K562 (cell line): ENCODE data around the gene NOC4L. TPM values are rescaled to one million over a fixed set of nuclear protein-coding genes. Genes with fewer than 3 reads are reported as not detected.
A peak's percentile ranks its signal among the peaks of the same experiment; 100 is the strongest.

Experiments used
- ATAC-seq: fragments of 200-7000 bp; cut with Tn5 transposase; 3 replicates; pipeline ENCODE4 v1.9.1; 2020; ENCODE audit warnings: moderate library complexity
- BruUV-seq: library from RNA; stranded (reverse); fragments of 400-500 nt; replicated peaks from 2 replicates; lab custom pipeline; 2021; lab: Mats Ljungman, UMichigan
- CTCF ChIA-PET: fragments of 300-600 bp; formaldehyde crosslinking; extraction: SDS; loops from one replicate; lab custom pipeline; 2021; ENCODE audit warnings: low intra/inter-chr PET ratio; lab: Yijun Ruan, JAX
- POLR2A ChIA-PET: fragments of 300-600, 350-650 bp; sonication (Branson Sonifier 250); formaldehyde crosslinking; extraction: SDS; loops from one replicate; lab custom pipeline; 2021; ENCODE audit warnings: antibody characterized with exemption, inconsistent platforms; lab: Yijun Ruan, JAX
- DNase-seq, 4 experiments: peaks; one replicate each; pipeline versions ENCODE4 v3.0.0 to v3.0.0-alpha.2; 2011 to 2018; ENCODE audit warnings: low spot score in 3 of 4, mixed read lengths in 3 of 4; ENCODE audit errors: extremely low read depth in 1 of 4
- FAIRE-seq: peaks from 2 replicates; lab custom pipeline; 2011; peaks lifted over from hg19 to GRCh38; lab: Jason Lieb, UNC
- H2AFZ ChIP-seq: 2 replicates; pipeline ENCODE4 v1.6.0; 2011; ENCODE audit warnings: low read depth, low read length, control low read depth, inconsistent platforms
- H3K27ac ChIP-seq: fragments of 200-600 bp; 3 replicates; pipeline ENCODE4 v1.8.0; 2011; ENCODE audit warnings: low read depth, mild to moderate bottlenecking, control low read depth, inconsistent platforms, low read length, moderate library complexity, mixed read lengths; ENCODE audit errors: extremely low read depth
- H3K27me3 ChIP-seq, 2 experiments: fragments of 300-600 bp in 1 of 2; 2 replicates in 1 of 2; 3 replicates in 1 of 2; pipeline versions ENCODE4 v1.6.0 to v1.8.0; 2011; ENCODE audit warnings: inconsistent platforms in 2 of 2, low read length in 2 of 2, mild to moderate bottlenecking in 1 of 2, mixed read lengths in 1 of 2, moderate library complexity in 1 of 2; ENCODE audit not compliant: control insufficient read depth in 2 of 2, insufficient read depth in 2 of 2
- H3K36me3 ChIP-seq: fragments of 300-600 bp; 3 replicates; pipeline ENCODE4 v1.8.0; 2011; ENCODE audit warnings: mild to moderate bottlenecking, low read length, inconsistent platforms; ENCODE audit not compliant: control insufficient read depth, insufficient read depth
- H3K4me1 ChIP-seq, 2 experiments: fragments of 200-600 bp in 1 of 2; replicated peaks in 1 of 2; 2 replicates in 1 of 2; 3 replicates in 1 of 2; pipeline versions ENCODE4 v1.5.1 to v1.8.0; 2011; ENCODE audit warnings: inconsistent platforms in 2 of 2, low read length in 2 of 2, mild to moderate bottlenecking in 1 of 2, mixed read lengths in 1 of 2, moderate library complexity in 1 of 2; ENCODE audit not compliant: control insufficient read depth in 2 of 2, insufficient read depth in 2 of 2
- H3K4me2 ChIP-seq: 2 replicates; pipeline ENCODE4 v1.6.1; 2011; ENCODE audit warnings: low read length, control low read depth, inconsistent platforms, mixed read lengths; ENCODE audit not compliant: insufficient read depth
- H3K4me3 ChIP-seq: fragments of 200-600 bp; sonication (generic), shearing (Covaris generic); 2 replicates; pipeline ENCODE4 v1.5.1; 2016; ENCODE audit warnings: control low read depth, inconsistent platforms
- H3K79me2 ChIP-seq: fragments of 200-600 bp; 3 replicates; pipeline ENCODE4 v1.8.0; 2011; ENCODE audit warnings: low read length, inconsistent platforms; ENCODE audit not compliant: control insufficient read depth, insufficient read depth
- H3K9ac ChIP-seq, 2 experiments: 2 replicates each; pipeline versions ENCODE4 v1.6.0 to v1.6.1; 2011; ENCODE audit warnings: low read depth in 2 of 2, low read length in 2 of 2, control low read depth in 1 of 2, inconsistent platforms in 1 of 2, mild to moderate bottlenecking in 1 of 2, mixed read lengths in 1 of 2; ENCODE audit not compliant: insufficient read depth in 1 of 2
- H3K9me1 ChIP-seq: one replicate; pipeline ENCODE4 v1.6.0; 2011; ENCODE audit warnings: inconsistent platforms, mild to moderate bottlenecking, low read length, moderate library complexity; ENCODE audit not compliant: control insufficient read depth, insufficient read depth
- H3K9me3 ChIP-seq: replicated peaks from 2 replicates; pipeline ENCODE4 v1.5.1; 2011; ENCODE audit warnings: low read depth, low read length, inconsistent platforms; ENCODE audit not compliant: control insufficient read depth, insufficient read depth
- H4K20me1 ChIP-seq: replicated peaks from 2 replicates; pipeline ENCODE4 v1.6.1; 2011; ENCODE audit warnings: low read length, inconsistent platforms, mixed read lengths; ENCODE audit not compliant: control insufficient read depth, insufficient read depth
- CHD1 ChIP-seq: fragments of 200-600 bp; sonication (generic); IDR thresholded peaks from one replicate; pipeline ENCODE4 v1.6.1; 2012; ENCODE audit warnings: mild to moderate bottlenecking, moderate library complexity, low read length, inconsistent platforms
- POLR2G ChIP-seq: fragments of 200-400 bp; formaldehyde crosslinking; IDR thresholded peaks from 2 replicates; pipeline ENCODE4 v1.6.1; 2017; ENCODE audit warnings: low read depth, mild to moderate bottlenecking, antibody characterized with exemption, low read length, moderate library complexity
- RERE ChIP-seq: sonication (generic); formaldehyde crosslinking; IDR thresholded peaks from 2 replicates; pipeline ENCODE4 v1.8.0; 2023; ENCODE audit warnings: missing genetic modification reagents, mild to moderate bottlenecking, borderline replicate concordance
- STAT6 ChIP-seq: sonication (generic); formaldehyde crosslinking; IDR thresholded peaks from 2 replicates; pipeline ENCODE4 v1.8.1; 2023; ENCODE audit warnings: mild to moderate bottlenecking, missing genetic modification reagents
- WGBS: fragments of 100-300 bp; shearing (Covaris generic); methylation state at CpG from one replicate; pipeline ENCODE4 v1.1.6; 2016; ENCODE audit warnings: low coverage, mixed read lengths; ENCODE audit not compliant: insufficient coverage; ENCODE audit errors: missing lambda C conversion rate; 5-methylcytosine and 5-hydroxymethylcytosine counted together
- in situ Hi-C: fragments of 300-500 bp; cut with MboI; formaldehyde crosslinking; loops from 4 replicates; pipeline ENCODE4 v1.15.0; 2018; ENCODE audit warnings: inconsistent platforms, mixed read lengths
- intact Hi-C: fragments of 100-400 bp; cut with micrococcal nuclease; formaldehyde crosslinking; loops from 2 replicates; pipeline ENCODE4 v1.14.2; 2022
- polyA plus RNA-seq, 8 experiments: library from polyadenylated mRNA; depleted of rRNA in 4 of 8; stranded (reverse) in 5 of 8; unstranded in 3 of 8; fragments of >200 nt; fragmentation: Nextera tagmentation in 2 of 8; fragmentation: Illumina TruSeq in 1 of 8; extraction: Ambion mirVana in 2 of 8; extraction: Trizol in 1 of 8; gene quantifications; 2 replicates each; pipeline versions ENCODE4 v1.2.1 to v1.2.3, GENCODE V29; 2011 to 2014; ENCODE audit warnings: inconsistent platforms in 1 of 8, missing spikeins in 1 of 8
- total RNA-seq, 7 experiments: library from RNA; depleted of rRNA in 6 of 7; stranded (reverse); fragments of >200 nt in 6 of 7; fragmentation: Illumina TruSeq in 2 of 7; extraction: Trizol in 2 of 7; gene quantifications; 2 replicates each; pipeline versions ENCODE4 v1.2.1 to v1.2.3, GENCODE V29; 2011 to 2021; ENCODE audit warnings: low replicate concordance in 1 of 7

Gene NOC4L
- total and polyA plus RNA-seq, 9 of the 15 experiments (the other 6 are each of a cell fraction or from before 2014, with no cell fraction given), result 1.3 to 77.0 (median 20.0) TPM

GRCh38 chr12:132147423-132148367, 3.4 kb downstream of the NOC4L start:
- TF ChIP-seq POLR2G, result 0 out of 2 replicates have a peak, but pooled peaks have one; percentile 10
- no peak for TF ChIP-seq STAT6 (CRISPR knock-in tag)
- no peak for TF ChIP-seq CHD1
- TF ChIP-seq RERE (CRISPR knock-in tag), result no peak
- TF ChIP-seq, all 486 proteins: peak for 1
- ChIA-PET POLR2A (interaction anchor here (0.5 kb wide), 1 partner anchor 292 kb away, joined by 4 read pairs; no protein-coding TSS in a partner anchor), CTCF (no interaction called here)
- H3K9me1 ChIP-seq, result peaks cover 4% of the 10 kb centered on the region
- no peak overlapping the region for H3K4me3 ChIP-seq
- in situ Hi-C loops, result no loop called here
- H3K9me3 ChIP-seq, result no peaks in the 10 kb centered on the region
- no peak for ATAC-seq
- peak overlapping the region in 1 of 2 experiments; percentile 26; a peak in 1 of 4 replicates for H3K9ac ChIP-seq
- H3K27ac ChIP-seq, result no peak overlapping the region
- H3K79me2 ChIP-seq, result peaks cover 50% of the 10 kb centered on the region
- WGBS, result 96% methylated on average over 34 of the region's 38 CpGs
- intact Hi-C loops, result no loop called here
- no peaks in the 10 kb centered on the region; the same call in 1 of the 2 replicates for H4K20me1 ChIP-seq
- no peak for DNase-seq
- no peaks in the 10 kb centered on the region for H3K27me3 ChIP-seq
- FAIRE-seq, result no peak
- H2AFZ ChIP-seq, result no peak overlapping the region
- no TSS peak for BruUV-seq
- H3K4me2 ChIP-seq, result no peak overlapping the region
- peaks cover 8 to 46% of the 10 kb centered on the region in 2 experiments; a peak in 4 of 5 replicates for H3K4me1 ChIP-seq
- H3K36me3 ChIP-seq, result peaks cover 54% of the 10 kb centered on the region; the same call in 2 of the 3 replicates
